Sciatic nerve (tissue), 2 donors: ENCODE data around the gene NPIPA3. TPM values are rescaled to one million over a fixed set of nuclear protein-coding genes. Genes with fewer than 3 reads are reported as not detected.
"Not testable (repeated sequence)": the region's sequence is repeated elsewhere in the genome, so short reads cannot be mapped to it uniquely, and the experiment has no call there.

Experiments used
- ATAC-seq: fragments of 200-7000 bp; cut with Tn5 transposase; one replicate; pipeline ENCODE4 v1.9.1; 2020; ENCODE audit warnings: mild to moderate bottlenecking, moderate library complexity
- DNase-seq: peaks from one replicate; pipeline ENCODE4 v3.0.0-alpha.2; 2020; ENCODE audit warnings: low spot score
- intact Hi-C: fragments of 100-400 bp; cut with DNase I; formaldehyde crosslinking; loops from one replicate; pipeline ENCODE4 v1.14.2; 2022
- total RNA-seq: library from RNA; stranded (reverse); fragmentation: NEBNext Ultra II Directional; extraction: Animal tissue kit (Norgen Biotek cat#: 25700); gene quantifications from one replicate; pipeline ENCODE4 v1.2.1, GENCODE V29; 2021
- donor health status: DM: no; HTN: no; CAD: no.
- donor health status: DM: no; HTN: no; CAD: no.

NPIPA3 gene
- 9.0 TPM for total RNA-seq

DNA sequence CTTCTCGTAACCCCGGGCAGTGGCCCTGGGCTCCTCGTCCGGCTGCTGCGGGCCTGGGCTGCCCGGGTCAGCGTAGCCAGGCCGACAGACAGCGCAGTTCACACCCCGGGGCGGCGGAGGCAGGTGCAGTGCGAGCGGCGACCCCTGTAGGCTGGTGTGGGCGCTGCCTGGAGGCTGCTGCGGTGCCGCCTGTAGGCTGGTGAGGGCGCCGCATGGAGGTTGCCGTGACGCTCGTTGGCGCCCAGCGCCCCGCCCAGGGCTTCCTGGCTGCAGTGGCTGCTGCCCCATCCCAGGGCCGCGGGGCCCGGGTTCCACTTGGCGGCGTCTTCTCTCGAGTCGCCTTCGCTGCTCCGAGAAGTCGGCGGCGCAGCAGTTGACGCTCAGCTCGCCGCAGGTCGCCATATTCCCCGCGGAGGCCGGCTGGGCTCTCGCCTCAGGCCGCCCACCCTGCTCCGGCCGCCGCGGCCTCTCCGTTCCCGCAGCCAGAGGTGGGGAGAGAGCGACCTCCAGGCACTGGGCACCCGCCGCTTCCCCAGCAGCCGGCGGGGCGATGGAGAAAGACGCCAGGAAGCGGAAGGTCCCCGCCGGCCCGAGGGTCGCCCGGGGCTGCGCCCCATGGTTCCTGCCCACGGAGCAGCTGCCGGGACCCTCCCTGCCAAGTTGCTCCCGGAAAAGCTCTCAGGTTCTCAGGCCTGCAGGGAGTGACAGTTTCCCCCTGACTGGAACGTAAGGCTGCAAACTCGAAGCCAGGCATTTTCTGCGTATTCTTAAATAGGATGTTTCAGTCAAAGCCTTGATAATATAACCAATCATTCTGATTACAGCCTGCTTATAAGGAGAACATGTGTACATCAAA is at the start of gene NPIPA3:
NPIPA3 (plus strand) TSS at position 256 of the 856 bp plus-strand sequence. CDS start 5,533 bp downstream, outside the sequence.
- DNase-seq, intact Hi-C loops: not testable (repeated sequence)
- ATAC-seq = peak; percentile 93

- DNase-seq = no peak
- intact Hi-C loops = no loop called here
Measured at GRCh38 chr16:14658063-14658462, 45.1 kb upstream of the NPIPA3 start.

DNA sequence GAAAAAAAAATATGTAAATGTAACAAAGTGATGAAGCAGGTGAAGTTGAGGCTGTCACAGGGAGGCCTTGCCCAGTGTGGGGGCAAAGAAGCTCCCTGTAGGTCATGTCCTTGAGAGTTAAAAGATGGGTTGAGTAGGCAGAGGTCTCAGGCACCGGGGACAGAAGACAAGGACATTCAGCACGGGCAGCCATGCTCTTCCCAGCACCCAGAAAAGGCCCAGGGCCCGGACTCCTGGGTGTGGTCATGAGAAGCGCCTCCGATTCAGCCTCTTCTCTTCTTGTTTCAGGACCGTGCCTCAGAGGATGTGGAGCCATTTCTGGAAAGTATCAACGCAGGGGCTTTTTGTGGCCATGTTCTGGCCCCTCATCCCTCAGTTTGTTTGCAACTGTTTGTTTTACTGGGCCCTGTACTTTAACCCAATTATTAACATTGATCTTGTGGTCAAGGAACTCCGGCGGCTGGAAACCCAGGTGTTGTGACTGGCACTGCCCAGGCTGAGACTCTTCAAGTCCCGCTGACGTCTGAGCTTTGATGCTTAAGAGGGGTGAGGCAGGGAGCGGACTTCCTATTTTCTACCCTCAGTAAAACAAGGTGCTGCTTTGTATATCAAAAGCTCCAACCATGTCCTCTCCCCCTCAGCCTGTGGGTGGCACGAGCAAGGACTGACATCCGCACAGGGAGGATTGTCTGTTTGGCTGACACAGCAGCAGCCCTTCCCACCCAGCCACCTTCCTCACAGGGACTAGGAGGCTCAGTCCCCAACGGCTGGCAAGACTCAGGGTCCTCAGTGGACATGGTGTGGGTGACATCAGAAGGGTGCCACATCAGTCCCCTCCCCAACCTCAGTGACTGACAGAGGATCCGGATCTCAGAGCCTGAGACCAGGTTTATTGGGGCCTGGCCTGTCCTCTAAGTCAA is 35.6 kb upstream of the NPIPA3 start:
- DNase-seq (no peak), ATAC-seq (no peak)
- intact Hi-C loops = no loop called here

More at GRCh38 chr16:14658063-14658462, 45.1 kb upstream of the NPIPA3 start:
- ATAC-seq = no peak

DNA sequence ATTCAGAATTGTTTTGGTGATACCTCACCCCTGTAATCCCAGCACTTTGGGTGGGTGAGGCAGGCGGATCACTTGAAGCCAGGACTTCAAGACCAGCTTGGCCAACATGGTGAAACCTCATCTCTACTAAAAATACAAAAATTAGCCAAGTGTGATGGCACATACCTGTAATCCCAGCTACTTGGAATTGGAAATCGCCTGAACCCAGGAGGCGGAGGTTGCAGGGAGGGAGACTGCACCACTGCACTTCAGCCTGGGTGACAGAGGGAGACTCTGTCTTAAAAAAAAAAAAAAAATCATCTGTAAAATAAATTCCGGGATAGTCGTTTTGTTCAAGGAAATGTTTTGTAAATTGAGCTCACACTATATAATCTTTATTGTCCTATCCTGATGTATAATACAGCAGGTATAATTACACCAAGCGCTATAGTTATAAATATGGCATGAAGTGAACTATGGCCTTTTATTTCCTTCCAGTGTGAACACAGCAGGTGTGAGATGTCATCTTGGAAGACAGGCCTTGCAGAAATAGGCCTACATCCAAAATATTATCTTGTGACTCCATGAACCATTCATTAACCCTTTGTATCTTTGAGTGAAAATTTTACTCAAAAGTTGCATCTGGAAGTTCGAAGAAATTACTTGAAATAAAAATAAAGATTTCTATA is 34.5 kb upstream of the NPIPA3 start:
- DNase-seq = no peak
- ATAC-seq = no peak
- intact Hi-C loops = no loop called here

DNA sequence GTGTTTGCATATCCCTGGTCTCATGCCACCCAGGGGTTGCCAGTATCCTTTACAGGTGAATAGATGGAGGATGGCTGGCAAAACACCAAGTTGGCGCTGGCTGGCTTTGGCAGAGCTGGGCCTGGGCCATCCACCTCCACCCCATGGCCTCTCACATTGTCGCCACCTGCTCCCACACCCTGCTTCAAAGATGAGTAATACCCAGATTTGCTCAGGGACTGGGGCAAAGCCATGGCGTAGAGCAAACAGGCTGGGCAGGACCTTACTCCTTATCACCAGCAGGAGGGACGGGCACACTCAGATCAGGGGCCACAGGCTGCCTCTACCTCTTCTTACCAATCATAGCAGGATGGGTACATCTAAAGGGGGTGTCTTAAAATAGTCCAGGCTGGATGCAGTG is 33.4 kb upstream of the NPIPA3 start:
- intact Hi-C loops = no loop called here
- DNase-seq (no peak), ATAC-seq (no peak)

DNA sequence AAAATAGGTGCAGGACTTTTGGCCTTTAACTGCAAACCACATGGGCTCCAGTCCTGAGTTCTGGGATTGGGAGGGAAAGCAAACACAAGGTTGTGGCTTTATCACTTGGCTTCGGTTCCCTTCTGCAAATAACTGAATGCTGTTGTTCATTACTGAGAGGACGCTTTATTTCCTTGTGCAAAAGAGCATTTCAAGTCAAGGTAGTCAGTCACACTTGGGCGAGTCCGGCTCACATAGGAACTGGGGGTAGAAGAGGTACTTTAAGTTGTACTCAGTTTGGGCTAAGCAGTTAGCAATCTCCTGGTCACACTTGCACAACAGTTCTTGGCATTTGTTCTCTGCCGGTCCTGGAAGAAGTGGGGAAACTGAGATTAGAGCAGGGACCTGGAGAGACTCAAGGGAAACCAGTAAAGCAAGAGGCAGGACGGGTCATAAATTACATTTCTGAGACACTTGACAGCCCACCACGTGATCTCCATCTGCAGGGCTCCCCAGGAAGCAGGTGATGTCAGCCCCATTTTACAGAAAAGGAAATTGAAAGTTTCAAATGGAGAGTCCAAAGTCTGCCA is 30.7 kb upstream of the NPIPA3 start:
- intact Hi-C loops = no loop called here
- DNase-seq (no peak), ATAC-seq (no peak)

- intact Hi-C loops = no loop called here
- DNase-seq = no peak
- ATAC-seq = no peak
Measured at GRCh38 chr16:14676633-14677032, 26.6 kb upstream of the NPIPA3 start.

DNA sequence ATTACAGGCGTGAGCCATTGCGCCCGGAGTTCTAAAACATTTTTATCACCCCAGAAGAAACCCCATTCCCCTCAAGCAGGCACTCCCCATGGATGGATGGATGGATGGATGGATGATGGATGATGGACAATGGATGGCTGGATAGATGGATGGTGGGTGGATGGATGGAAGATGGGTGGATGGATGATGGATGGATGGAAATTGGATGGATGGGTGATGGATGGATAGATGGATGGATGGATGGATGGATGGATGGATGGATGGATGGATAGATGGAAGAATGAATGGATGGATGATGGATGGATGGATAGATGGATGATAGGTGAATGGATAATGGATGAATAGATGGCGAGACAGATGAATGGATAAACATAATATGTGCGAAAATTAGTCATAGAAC is 25.6 kb upstream of the NPIPA3 start:
- no peak for ATAC-seq
- no peak for DNase-seq
- intact Hi-C loops = no loop called here

DNA sequence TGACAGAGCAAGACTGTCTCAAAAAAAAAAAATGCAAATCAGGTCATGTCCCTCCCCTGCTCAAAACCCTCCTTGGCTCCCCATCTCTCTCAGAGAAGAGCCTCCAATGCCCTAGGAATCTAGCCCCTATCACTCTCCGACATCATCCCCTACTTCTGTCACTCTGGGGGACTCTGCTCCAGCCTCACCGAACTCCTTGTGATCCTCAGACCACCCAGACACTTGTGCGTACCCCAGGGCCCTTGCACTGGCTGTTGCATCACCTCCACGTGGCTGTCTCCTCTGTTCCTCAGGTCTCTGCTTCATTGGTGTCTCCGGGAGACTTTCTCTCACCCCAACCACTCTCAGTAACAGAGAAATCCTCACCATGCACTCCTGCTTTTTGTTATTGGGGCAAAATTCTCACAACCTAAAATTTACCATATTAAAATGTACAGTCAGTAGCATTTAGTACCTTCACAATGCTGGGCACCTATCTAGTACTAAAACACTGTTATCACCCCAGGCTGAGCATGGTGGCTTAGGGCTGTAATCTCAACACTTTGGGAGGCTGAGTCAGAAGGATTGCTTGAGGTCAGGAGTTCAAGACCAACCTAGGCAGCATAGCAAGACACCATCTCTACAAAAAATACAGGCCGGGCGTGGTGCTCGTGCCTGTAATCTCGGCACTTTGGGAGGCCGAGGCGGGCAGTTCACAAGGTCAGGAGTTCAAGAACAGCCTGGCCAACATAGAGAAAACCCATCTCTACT is 24.3 kb upstream of the NPIPA3 start:
- intact Hi-C loops = no loop called here
- ATAC-seq = no peak
- DNase-seq = no peak

GRCh38 chr16:14680396-14680795 is 22.8 kb upstream of the NPIPA3 start:
- ATAC-seq, DNase-seq, intact Hi-C loops: not testable (repeated sequence)

GRCh38 chr16:14681115-14681514 is 22.1 kb upstream of the NPIPA3 start:
- intact Hi-C loops = no loop called here
- DNase-seq (no peak), ATAC-seq (no peak)

GRCh38 chr16:14682121-14682520 is 21.1 kb upstream of the NPIPA3 start:
- DNase-seq (no peak), ATAC-seq (no peak)
- intact Hi-C loops = no loop called here

GRCh38 chr16:14685870-14686793 is 17.1 kb upstream of the NPIPA3 start:
- ATAC-seq, DNase-seq, intact Hi-C loops: not testable (repeated sequence)

DNA sequence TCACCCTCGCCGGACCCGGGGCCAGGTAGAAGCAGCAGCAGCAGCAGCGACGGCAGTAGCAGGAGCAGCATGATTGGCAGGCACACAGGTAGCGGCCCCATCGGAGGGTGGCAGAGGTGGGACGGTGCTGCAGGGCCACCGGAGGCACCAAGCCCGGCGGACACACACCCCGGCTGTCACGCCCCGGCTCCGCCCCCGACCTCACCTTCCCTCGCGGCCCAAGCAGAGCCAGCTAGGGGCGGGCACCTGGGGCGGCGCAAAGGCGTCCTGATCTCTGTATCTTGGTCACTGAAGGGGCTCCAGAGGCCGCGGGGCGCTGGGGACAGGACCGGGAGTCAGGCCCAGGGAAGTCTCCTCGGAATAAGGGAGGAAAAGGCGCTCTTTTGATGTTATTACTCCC is 9.1 kb upstream of the NPIPA3 start, which contains the start of gene PLA2G10:
PLA2G10 (minus strand) TSS at position 180 of the 400 bp plus-strand sequence; CDS start at position 101, 79 bp downstream.
- intact Hi-C loops, DNase-seq, ATAC-seq: not testable (repeated sequence)

DNA sequence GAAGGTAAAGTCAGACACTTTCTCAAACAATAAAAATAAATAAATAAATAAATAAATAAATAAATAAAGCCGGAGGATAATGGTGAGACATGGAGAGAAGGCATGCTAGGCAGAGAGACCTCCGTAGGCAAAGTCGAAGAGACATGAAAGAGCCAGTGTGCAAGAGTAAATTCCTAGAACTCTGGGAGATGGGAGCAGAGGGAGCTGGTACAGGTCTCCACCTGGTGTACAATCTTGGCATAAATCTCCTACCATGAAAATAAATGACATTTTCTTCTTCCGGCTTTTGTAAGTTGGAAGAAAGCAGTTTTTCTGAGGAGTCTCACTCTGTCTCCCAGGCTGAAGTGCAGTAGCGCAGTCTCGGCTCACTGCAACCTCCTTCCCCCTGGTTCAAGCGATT is 1.4 kb upstream of the NPIPA3 start:
- intact Hi-C loops, ATAC-seq, DNase-seq: not testable (repeated sequence)

DNA sequence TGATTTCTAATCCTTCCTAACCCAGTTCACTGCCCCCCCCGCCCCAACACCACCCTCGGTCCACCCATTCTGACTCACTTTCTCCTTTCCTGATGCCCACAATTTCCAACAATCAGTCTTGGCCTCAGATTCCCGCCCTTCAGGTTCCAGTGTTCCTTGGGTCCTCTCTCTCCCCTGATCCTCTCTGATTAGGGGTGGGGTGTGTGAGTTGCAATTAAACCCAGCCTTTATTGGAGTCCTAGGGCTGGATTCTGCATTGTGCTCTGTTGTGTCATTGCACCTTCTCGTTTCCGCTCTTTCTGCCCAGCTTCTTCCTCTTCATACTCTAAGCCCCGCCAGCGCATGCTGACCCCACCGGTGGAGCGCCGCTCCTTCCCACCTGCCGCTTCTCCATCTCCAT is 539 bp upstream of the NPIPA3 start:
- DNase-seq, ATAC-seq, intact Hi-C loops: not testable (repeated sequence)

DNA sequence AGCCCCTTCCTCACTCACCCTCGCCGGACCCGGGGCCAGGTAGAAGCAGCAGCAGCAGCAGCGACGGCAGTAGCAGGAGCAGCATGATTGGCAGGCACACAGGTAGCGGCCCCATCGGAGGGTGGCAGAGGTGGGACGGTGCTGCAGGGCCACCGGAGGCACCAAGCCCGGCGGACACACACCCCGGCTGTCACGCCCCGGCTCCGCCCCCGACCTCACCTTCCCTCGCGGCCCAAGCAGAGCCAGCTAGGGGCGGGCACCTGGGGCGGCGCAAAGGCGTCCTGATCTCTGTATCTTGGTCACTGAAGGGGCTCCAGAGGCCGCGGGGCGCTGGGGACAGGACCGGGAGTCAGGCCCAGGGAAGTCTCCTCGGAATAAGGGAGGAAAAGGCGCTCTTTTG is 30.0 kb downstream of the NPIPA3 start:
- DNase-seq, ATAC-seq, intact Hi-C loops: not testable (repeated sequence)
